GM12878 (cell line): ENCODE results near the gene COL18A1. TPM values are rescaled to one million over a fixed set of nuclear protein-coding genes. Genes with fewer than 3 reads are reported as not detected.

ENCODE experiments used
- CBFB ChIP-seq: IDR thresholded peaks from 2 replicates; pipeline ENCODE4 v1.6.1; 2016; ENCODE audit warnings: antibody characterized with exemption, low read depth
- CHD1 ChIP-seq: IDR thresholded peaks from 2 replicates; pipeline ENCODE4 v1.6.1; 2012; ENCODE audit warnings: low read depth, low read length, improper control_type of control experiment
- CREB1 ChIP-seq: IDR thresholded peaks from 2 replicates; pipeline ENCODE4 v1.6.1; 2012; ENCODE audit warnings: low read depth, mild to moderate bottlenecking, inconsistent platforms
- CUX1 ChIP-seq: IDR thresholded peaks from 2 replicates; pipeline ENCODE4 v1.6.1; 2012; ENCODE audit warnings: improper control_type of control experiment, low read depth, low read length; ENCODE audit not compliant: insufficient replicate concordance
- GATAD2B ChIP-seq: fragments of 450-650 bp; conservative IDR thresholded peaks from 2 replicates; pipeline ENCODE4 v1.6.1; 2017; ENCODE audit warnings: low read depth, mild to moderate bottlenecking, moderate library complexity
- KDM1A ChIP-seq: fragments of 200-600 bp; sonication (generic); IDR thresholded peaks from 2 replicates; pipeline ENCODE4 v1.6.1; 2016; ENCODE audit warnings: borderline replicate concordance
- MYB ChIP-seq: fragments of 150-350 bp; IDR thresholded peaks from 2 replicates; pipeline ENCODE4 v1.6.1; 2014; ENCODE audit warnings: mild to moderate bottlenecking, low read depth, low read length, borderline replicate concordance
- NBN ChIP-seq: fragments of 450-650 bp; IDR thresholded peaks from 2 replicates; pipeline ENCODE4 v1.6.1; 2016
- NFXL1 ChIP-seq: fragments of 450-650 bp; IDR thresholded peaks from 2 replicates; pipeline ENCODE4 v1.6.1; 2017; ENCODE audit warnings: antibody characterized with exemption, mild to moderate bottlenecking, borderline replicate concordance
- NR2C1 ChIP-seq: fragments of 450-650 bp; IDR thresholded peaks from 2 replicates; pipeline ENCODE4 v1.6.1; 2017; ENCODE audit warnings: antibody characterized with exemption, mild to moderate bottlenecking, moderate library complexity
- NR2C2 ChIP-seq: IDR thresholded peaks from 2 replicates; pipeline ENCODE4 v1.6.1; 2011; ENCODE audit warnings: borderline replicate concordance, low read depth; ENCODE audit not compliant: control insufficient read depth, insufficient read length
- NR2F1 ChIP-seq: fragments of 450-650 bp; conservative IDR thresholded peaks from 2 replicates; pipeline ENCODE4 v1.6.1; 2017; ENCODE audit warnings: mild to moderate bottlenecking
- NRF1 ChIP-seq: conservative IDR thresholded peaks from 2 replicates; pipeline ENCODE4 v1.6.1; 2011; ENCODE audit warnings: mild to moderate bottlenecking, low read depth, low read length, improper control_type of control experiment
- RAD51 ChIP-seq: fragments of 450-650 bp; IDR thresholded peaks from 2 replicates; pipeline ENCODE4 v1.6.1; 2016; ENCODE audit warnings: moderate library complexity, mild to moderate bottlenecking, inconsistent platforms
- RBBP5 ChIP-seq: fragments of 200-600 bp; sonication (generic); conservative IDR thresholded peaks from 2 replicates; pipeline ENCODE4 v1.6.1; 2016
- SMC3 ChIP-seq: IDR thresholded peaks from 2 replicates; pipeline ENCODE4 v1.6.1; 2011; ENCODE audit warnings: low read length, improper control_type of control experiment, borderline replicate concordance
- SUPT20H ChIP-seq: IDR thresholded peaks from 2 replicates; pipeline ENCODE4 v1.6.1; 2011; ENCODE audit warnings: low read depth, mild to moderate bottlenecking, low read length, moderate library complexity, borderline replicate concordance; ENCODE audit not compliant: control insufficient read depth
- ZNF24 ChIP-seq: fragments of 450-650 bp; IDR thresholded peaks from 2 replicates; pipeline ENCODE4 v1.6.1; 2017; ENCODE audit warnings: antibody characterized with exemption, mild to moderate bottlenecking
- ZNF274 ChIP-seq: IDR thresholded peaks from one replicate; pipeline ENCODE4 v1.8.0; 2011; ENCODE audit not compliant: insufficient read length, insufficient read depth
- polyA plus RNA-seq, 11 experiments: library from polyadenylated mRNA; depleted of rRNA in 4 of 11; unstranded in 6 of 11; stranded (reverse) in 5 of 11; fragments of >200 nt; fragmentation: Nextera tagmentation in 4 of 11; fragmentation: Illumina TruSeq in 1 of 11; extraction: Ambion mirVana in 4 of 11; extraction: Trizol in 1 of 11; gene quantifications; 1 replicate in 1 of 11; 2 replicates in 10 of 11; pipeline versions ENCODE4 v1.2.1 to v1.2.3, GENCODE V29; 2011 to 2016; ENCODE audit warnings: inconsistent platforms in 2 of 11, missing spikeins in 2 of 11, low read depth in 1 of 11
- total RNA-seq, 4 experiments: library from RNA; depleted of rRNA in 3 of 4; stranded (reverse); fragments of >200 nt in 3 of 4; fragmentation: Illumina TruSeq in 1 of 4; extraction: Trizol in 1 of 4; gene quantifications; 2 replicates each; pipeline versions ENCODE4 v1.2.1 to v1.2.3, GENCODE V29; 2013 to 2021

Gene COL18A1
- total and polyA plus RNA-seq, 10 of the 15 experiments (the other 5 are each of a cell fraction or from before 2014, with no cell fraction given) = under 0.01 to 0.49 (median 0.09) TPM; not detected in 3

GRCh38 chr21:45439161-45439872, 34.4 kb downstream of the COL18A1 start (continued):
- TF ChIP-seq CUX1 (no peak), RAD51 (no peak), RBBP5 (no peak), CHD1 (no peak), NR2C2 (no peak), MYB (no peak), ZNF274 (no peak), CREB1 (peak; percentile 89), CBFB (no peak), NBN (no peak), ZNF24 (no peak), NR2F1 (peak; percentile 78), SUPT20H (no peak), NFXL1 (no peak), SMC3 (peak; percentile 95), GATAD2B (no peak), NR2C1 (no peak), NRF1 (no peak), KDM1A (no peak)
